ENCODE results near the gene DPEP1. TPM values are rescaled to one million over a fixed set of nuclear protein-coding genes. Genes with fewer than 3 reads are reported as not detected.
"Not testable (repeated sequence)": the region's sequence is repeated elsewhere in the genome, so short reads cannot be mapped to it uniquely, and the experiment has no call there.

Gene DPEP1
- total RNA-seq, 3 donors from 2014 or later (not counting 1 experiment from before 2014, with no cell fraction given): not detected

- Mint-ChIP-seq H3K9me3 (no peaks in the 10 kb centered on the region), H3K27me3 (ENCODE audit: low read depth in 2 of 2) (no peaks in the 10 kb centered on the region), H3K36me3 (no peaks in the 10 kb centered on the region), H3K4me3 (no peak overlapping the region), H3K4me1 (no peaks in the 10 kb centered on the region), H3K27ac (no peak overlapping the region)
- intact Hi-C loops (cut with micrococcal nuclease): no loop called here
- DNase-seq (no peak), ATAC-seq (no peak)
- H3K36me3 ChIP-seq (ENCODE audit: control insufficient read depth, insufficient read depth, low read length): no peaks in the 10 kb centered on the region
- WGBS (ENCODE audit: insufficient coverage): 89% methylated on average over 13 of the region's 13 CpGs
- H3K4me1 ChIP-seq (ENCODE audit: control insufficient read depth, insufficient read depth, low read length): no peaks in the 10 kb centered on the region
- no peaks in the 10 kb centered on the region for H3K9me3 ChIP-seq (ENCODE audit: control insufficient read depth, insufficient read depth, low read length)
- H3K4me3 ChIP-seq (ENCODE audit: low read length): no peak overlapping the region
- H3K27ac ChIP-seq (ENCODE audit: low read length): no peak overlapping the region
- H3K27me3 ChIP-seq (ENCODE audit: control insufficient read depth, insufficient read depth, low read length): no peaks in the 10 kb centered on the region
- TF ChIP-seq, protein P1, sequence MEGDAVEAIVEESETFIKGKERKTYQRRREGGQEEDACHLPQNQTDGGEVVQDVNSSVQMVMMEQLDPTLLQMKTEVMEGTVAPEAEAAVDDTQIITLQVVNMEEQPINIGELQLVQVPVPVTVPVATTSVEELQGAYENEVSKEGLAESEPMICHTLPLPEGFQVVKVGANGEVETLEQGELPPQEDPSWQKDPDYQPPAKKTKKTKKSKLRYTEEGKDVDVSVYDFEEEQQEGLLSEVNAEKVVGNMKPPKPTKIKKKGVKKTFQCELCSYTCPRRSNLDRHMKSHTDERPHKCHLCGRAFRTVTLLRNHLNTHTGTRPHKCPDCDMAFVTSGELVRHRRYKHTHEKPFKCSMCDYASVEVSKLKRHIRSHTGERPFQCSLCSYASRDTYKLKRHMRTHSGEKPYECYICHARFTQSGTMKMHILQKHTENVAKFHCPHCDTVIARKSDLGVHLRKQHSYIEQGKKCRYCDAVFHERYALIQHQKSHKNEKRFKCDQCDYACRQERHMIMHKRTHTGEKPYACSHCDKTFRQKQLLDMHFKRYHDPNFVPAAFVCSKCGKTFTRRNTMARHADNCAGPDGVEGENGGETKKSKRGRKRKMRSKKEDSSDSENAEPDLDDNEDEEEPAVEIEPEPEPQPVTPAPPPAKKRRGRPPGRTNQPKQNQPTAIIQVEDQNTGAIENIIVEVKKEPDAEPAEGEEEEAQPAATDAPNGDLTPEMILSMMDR (IDR thresholded peaks at IDR 0.05): no peak
Measured at GRCh38 chr16:89669755-89670154, 56.3 kb downstream of the DPEP1 start.

DNA sequence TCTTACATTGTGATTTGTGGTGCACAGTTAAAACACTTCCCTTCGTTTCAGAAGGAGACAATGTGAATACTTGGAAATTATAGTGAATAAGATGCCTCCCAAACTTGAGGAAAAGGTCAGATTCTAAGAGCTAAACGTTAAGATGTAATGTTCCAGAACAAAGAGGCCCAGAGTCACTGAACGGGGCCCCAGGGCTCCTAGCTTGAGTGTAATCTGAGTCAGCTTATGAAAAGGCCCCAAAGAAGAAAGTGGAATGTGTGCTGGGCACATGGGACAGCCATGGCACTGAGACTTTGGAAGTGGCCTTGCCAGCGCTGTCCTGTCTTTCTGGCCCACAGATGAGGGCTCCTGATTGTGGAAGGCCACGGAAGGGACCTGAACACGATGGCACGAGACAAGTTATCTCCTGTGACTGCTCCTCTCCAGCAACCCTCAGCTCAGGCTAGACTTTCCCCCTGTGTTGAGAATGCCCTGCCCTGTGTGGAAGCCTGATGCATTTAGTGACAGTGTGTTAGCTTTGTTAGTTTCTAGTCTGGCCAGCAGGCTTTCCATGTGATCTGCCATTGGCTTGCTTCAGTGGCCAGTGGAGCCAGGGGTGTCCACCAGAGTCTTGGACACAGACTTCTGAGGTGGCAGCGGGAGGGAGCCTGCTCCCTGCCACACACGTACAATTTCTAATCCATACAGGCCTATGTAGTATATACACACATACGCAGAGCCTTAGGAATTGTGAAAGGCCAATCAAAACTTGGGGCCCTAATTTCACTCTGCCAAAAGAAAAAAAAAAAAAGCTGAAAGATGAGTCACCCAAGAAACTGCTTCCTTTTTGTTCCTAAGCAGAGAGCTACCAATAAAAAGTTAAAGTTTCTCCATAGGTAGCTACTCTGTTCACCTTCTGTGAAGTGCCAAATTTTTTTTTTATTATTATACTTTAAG lies 57.3 kb downstream of the DPEP1 start:
- H3K9me3 ChIP-seq (ENCODE audit: control insufficient read depth, insufficient read depth, low read length): no peaks in the 10 kb centered on the region
- H3K27ac ChIP-seq (ENCODE audit: low read length): no peak overlapping the region
- TF ChIP-seq, protein P1 (IDR thresholded peaks at IDR 0.05): no peak
- Mint-ChIP-seq H3K27me3 (ENCODE audit: low read depth in 2 of 2) (no peaks in the 10 kb centered on the region), H3K27ac (no peak overlapping the region), H3K4me3 (no peak overlapping the region), H3K9me3 (no peaks in the 10 kb centered on the region), H3K36me3 (no peaks in the 10 kb centered on the region), H3K4me1 (no peaks in the 10 kb centered on the region)
- no peaks in the 10 kb centered on the region for H3K36me3 ChIP-seq (ENCODE audit: control insufficient read depth, insufficient read depth, low read length)
- DNase-seq: no peak
- no peak overlapping the region for H3K4me3 ChIP-seq (ENCODE audit: low read length)
- no peak for ATAC-seq
- no peaks in the 10 kb centered on the region for H3K27me3 ChIP-seq (ENCODE audit: control insufficient read depth, insufficient read depth, low read length)
- intact Hi-C loops (cut with micrococcal nuclease): no loop called here
- WGBS (ENCODE audit: insufficient coverage): 95% methylated on average over 10 of the region's 10 CpGs
- H3K4me1 ChIP-seq (ENCODE audit: control insufficient read depth, insufficient read depth, low read length): no peaks in the 10 kb centered on the region

DNA sequence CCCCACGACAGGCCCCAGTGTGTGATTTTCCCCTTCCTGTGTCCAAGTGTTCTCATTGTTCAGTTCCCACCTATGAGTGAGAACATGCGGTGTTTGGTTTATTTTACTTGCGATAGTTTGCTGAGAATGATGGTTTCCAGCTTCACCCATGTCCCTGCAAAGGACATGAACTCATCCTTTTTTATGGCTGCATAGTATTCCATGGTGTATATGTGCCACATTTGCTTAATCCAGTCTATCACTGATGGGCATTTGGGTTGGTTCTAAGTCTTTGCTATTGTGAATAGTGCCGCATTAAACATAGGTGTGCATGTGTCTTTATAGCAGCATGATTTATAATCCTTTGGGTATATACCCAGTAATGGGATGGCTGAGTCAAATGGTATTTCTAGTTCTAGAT lies 58.1 kb downstream of the DPEP1 start:
- intact Hi-C loops (cut with micrococcal nuclease); H3K4me1 ChIP-seq (ENCODE audit: control insufficient read depth, insufficient read depth, low read length); H3K36me3 ChIP-seq (ENCODE audit: control insufficient read depth, insufficient read depth, low read length); H3K27me3 ChIP-seq (ENCODE audit: control insufficient read depth, insufficient read depth, low read length); H3K9me3 ChIP-seq (ENCODE audit: control insufficient read depth, insufficient read depth, low read length); H3K4me1 Mint-ChIP-seq; ATAC-seq; H3K4me3 ChIP-seq (ENCODE audit: low read length); H3K27me3 Mint-ChIP-seq (ENCODE audit: low read depth in 2 of 2); H3K27ac ChIP-seq (ENCODE audit: low read length); H3K4me3 Mint-ChIP-seq; H3K27ac Mint-ChIP-seq; H3K9me3 Mint-ChIP-seq; DNase-seq; H3K36me3 Mint-ChIP-seq: not testable (repeated sequence)
- 100% methylated on average over 2 of the region's 4 CpGs for WGBS (ENCODE audit: insufficient coverage)

DNA sequence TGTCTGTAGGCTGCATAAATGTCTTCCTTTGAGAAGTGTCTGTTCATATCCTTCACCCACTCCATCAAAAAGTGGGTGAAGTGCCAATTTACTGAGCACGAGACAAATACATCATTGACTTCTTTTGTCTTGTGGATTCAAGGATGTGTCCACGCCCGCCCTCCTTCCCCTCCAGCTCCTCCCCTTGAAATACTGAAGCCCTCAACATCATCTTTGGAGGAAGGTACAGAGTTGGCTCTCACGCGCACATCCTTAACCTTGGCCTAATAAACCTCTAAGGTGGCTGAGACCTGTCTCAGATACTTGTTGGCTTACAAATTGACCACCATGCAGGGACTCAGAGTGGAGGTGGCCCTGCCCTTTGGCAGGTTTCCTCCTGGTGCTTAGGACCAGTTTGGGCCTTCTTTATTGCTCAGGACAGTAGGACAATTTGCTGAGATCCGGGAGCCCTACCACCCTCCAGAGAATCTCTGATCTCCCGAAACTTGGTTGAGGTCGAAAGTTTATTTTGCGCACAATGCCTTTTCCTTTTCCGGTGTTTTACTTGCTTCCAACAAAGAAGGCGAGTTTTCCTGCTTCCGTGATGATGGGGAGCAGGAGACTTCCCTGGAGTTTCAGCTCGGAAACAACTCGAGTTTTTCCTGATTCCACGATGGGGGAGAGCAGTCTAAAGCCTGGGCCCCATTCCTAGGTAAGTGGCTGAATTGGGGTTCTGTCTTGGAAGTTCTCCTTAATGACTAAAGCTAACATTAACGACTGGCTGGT lies 58.9 kb downstream of the DPEP1 start:
- Mint-ChIP-seq H3K4me1 (no peaks in the 10 kb centered on the region), H3K9me3 (no peaks in the 10 kb centered on the region), H3K36me3 (no peaks in the 10 kb centered on the region), H3K4me3 (no peak overlapping the region), H3K27me3 (ENCODE audit: low read depth in 2 of 2) (no peaks in the 10 kb centered on the region), H3K27ac (no peak overlapping the region)
- Histone ChIP-seq H3K4me1 (ENCODE audit: control insufficient read depth, insufficient read depth, low read length) (no peaks in the 10 kb centered on the region), H3K27me3 (ENCODE audit: control insufficient read depth, insufficient read depth, low read length) (no peaks in the 10 kb centered on the region), H3K27ac (ENCODE audit: low read length) (no peak overlapping the region), H3K36me3 (ENCODE audit: control insufficient read depth, insufficient read depth, low read length) (no peaks in the 10 kb centered on the region), H3K4me3 (ENCODE audit: low read length) (no peak overlapping the region), H3K9me3 (ENCODE audit: control insufficient read depth, insufficient read depth, low read length) (no peaks in the 10 kb centered on the region)
- DNase-seq (no peak), ATAC-seq (no peak)
- intact Hi-C loops (cut with micrococcal nuclease): no loop called here
- 95% methylated on average over 15 of the region's 16 CpGs for WGBS (ENCODE audit: insufficient coverage)
- TF ChIP-seq, protein P1 (IDR thresholded peaks at IDR 0.05): no peak
